Sigmoid colon (tissue), 7 donors: ENCODE results near the gene KRTAP12-2. TPM values are rescaled to one million over a fixed set of nuclear protein-coding genes. Genes with fewer than 3 reads are reported as not detected.

Experiments
- DNase-seq: peaks from one replicate; pipeline ENCODE4 v3.0.0-alpha.2; 2019
- H3K27ac ChIP-seq, 4 donors: fragments of 200-600 bp; sonication (generic); one replicate each; pipeline ENCODE4 v1.5.1; 2016 to 2019; ENCODE audit warnings: mild to moderate bottlenecking in 1 of 4
- H3K27me3 ChIP-seq, 3 donors: fragments of 200-600 bp; sonication (generic); one replicate each; pipeline ENCODE4 v1.5.1; 2019; ENCODE audit warnings: mild to moderate bottlenecking in 1 of 3
- H3K36me3 ChIP-seq, 4 donors: fragments of 200-600 bp; sonication (generic); one replicate each; pipeline ENCODE4 v1.5.1; 2016 to 2019
- H3K4me1 ChIP-seq, 4 donors: fragments of 200-600 bp; sonication (generic); one replicate each; pipeline ENCODE4 v1.5.1; 2017 to 2019
- H3K4me3 ChIP-seq, 4 donors: fragments of 200-600 bp; sonication (generic); one replicate each; pipeline ENCODE4 v1.5.1; 2017 to 2019; ENCODE audit warnings: mild to moderate bottlenecking in 2 of 4, moderate library complexity in 1 of 4
- H3K9me3 ChIP-seq, 4 donors: fragments of 200-600 bp in 3 of 4; sonication (generic) in 3 of 4; one replicate each; pipeline versions ENCODE4 v1.5.1 to v1.6.1; 2013 to 2019
- EP300 ChIP-seq, 4 donors: sonication (generic); formaldehyde crosslinking; IDR thresholded peaks; one replicate each; pipeline ENCODE4 v1.6.1; 2017; ENCODE audit warnings: antibody characterized with exemption in 4 of 4
- POLR2A ChIP-seq, 2 donors: fragments of 450-650 bp; IDR thresholded peaks; one replicate each; pipeline ENCODE4 v1.6.1; 2016; ENCODE audit warnings: antibody characterized with exemption in 2 of 2, mild to moderate bottlenecking in 2 of 2, moderate library complexity in 2 of 2
- POLR2AphosphoS5 ChIP-seq, 4 donors: sonication (generic); formaldehyde crosslinking; IDR thresholded peaks; one replicate each; pipeline ENCODE4 v1.6.1; 2017; ENCODE audit warnings: antibody characterized with exemption in 4 of 4
- WGBS, 2 donors: extraction: QIAGEN DNeasy Blood & Tissue Kit; methylation state at CpG; one replicate each; pipeline ENCODE4 v1.1.7; 2013; 5-methylcytosine and 5-hydroxymethylcytosine counted together
- intact Hi-C: fragments of 100-400 bp; cut with DNase I; formaldehyde crosslinking; loops from one replicate; pipeline ENCODE4 v1.15.1; 2023
- polyA plus RNA-seq, 3 donors: library from polyadenylated mRNA; stranded (reverse); fragments of 200-250 nt; gene quantifications; one replicate each; pipeline ENCODE4 v1.2.3, GENCODE V29; 2013
- total RNA-seq, 4 donors: library from RNA; depleted of rRNA; stranded (reverse); fragments of >200 nt; gene quantifications; one replicate each; pipeline ENCODE4 v1.1.0, GENCODE V29; 2016
- TF ChIP-seq, protein P1 (sequence below), 4 experiments: fragments of 450-650 bp in 3 of 4; fragments of 200-600 bp in 1 of 4; IDR thresholded peaks; one replicate each; pipeline ENCODE4 v1.5.1; 2016 to 2019; ENCODE audit warnings: antibody characterized with exemption in 4 of 4, mild to moderate bottlenecking in 3 of 4, moderate library complexity in 2 of 4
- donor health status: healthy with polysubstance abuse.
- donor health status: Bipolar disorder and iron deficiency.
- donor health status: healthy.

Gene KRTAP12-2
- total and polyA plus RNA-seq, 7 donors, result not detected

DNA sequence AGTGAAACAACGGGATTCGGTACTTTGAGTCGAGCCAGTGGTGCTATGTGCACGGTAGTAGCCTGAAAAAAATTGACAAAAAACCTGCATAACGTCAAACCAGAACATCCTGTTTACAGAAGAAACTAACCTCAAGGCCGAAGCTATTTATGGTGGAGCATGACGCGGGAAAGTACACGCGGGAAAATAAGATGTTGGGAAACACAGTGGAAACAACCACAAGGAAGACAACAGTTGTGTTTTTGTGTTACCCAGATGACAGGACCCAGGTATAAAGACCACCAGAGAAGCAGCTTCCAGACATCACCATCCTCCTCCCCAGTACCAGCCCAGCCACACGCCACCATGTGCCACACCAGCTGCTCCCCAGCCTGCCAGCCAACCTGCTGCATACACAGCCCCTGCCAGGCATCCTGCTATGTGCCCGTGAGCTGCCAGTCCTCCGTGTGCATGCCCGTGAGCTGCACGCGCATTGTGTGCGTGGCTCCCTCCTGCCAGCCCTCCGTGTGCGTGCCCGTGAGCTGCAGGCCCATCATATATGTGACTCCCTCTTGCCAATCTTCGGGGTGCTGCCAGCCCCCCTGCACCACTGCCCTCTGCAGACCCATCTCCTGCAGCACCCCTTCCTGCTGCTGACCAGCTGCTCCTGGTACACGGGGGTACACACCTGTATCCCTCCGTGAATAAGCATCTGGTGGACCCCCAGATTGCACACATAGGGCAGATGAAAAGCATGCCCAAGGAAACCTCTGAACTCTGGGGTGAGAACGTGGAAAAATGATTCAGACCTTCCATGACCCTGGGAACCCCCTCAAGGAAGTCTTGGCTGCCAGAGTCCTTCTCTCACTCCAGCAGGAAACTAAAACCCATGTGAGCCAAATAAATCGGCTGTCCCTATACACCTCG, 8.8 kb downstream of the KRTAP12-2 start, which contains the start of gene KRTAP12-3:
TSS of gene KRTAP12-3 (plus strand) at position 298 of the 906 bp plus-strand sequence. CDS start at position 346, 48 bp downstream.
- Histone ChIP-seq H3K36me3 (no peaks in the 10 kb centered on the region), H3K27ac (no peak within 1 kb of the TSS), H3K27me3 (peaks cover 0 to 22% (median 5%) of the 10 kb centered on the region in 3 donors), H3K4me3 (no peak within 1 kb of the TSS), H3K4me1 (no peaks in the 10 kb centered on the region), H3K9me3 (peaks cover 0 to 4% (median 3%) of the 10 kb centered on the region in 4 donors)
- DNase-seq, result no peak
- intact Hi-C loops, result no loop called here
- 72 to 77% methylated on average over 26 of the region's 26 CpGs for WGBS, 2 donors
- TF ChIP-seq POLR2A (IDR thresholded peaks at IDR 0.05), result no peak
- TF ChIP-seq, protein P1, sequence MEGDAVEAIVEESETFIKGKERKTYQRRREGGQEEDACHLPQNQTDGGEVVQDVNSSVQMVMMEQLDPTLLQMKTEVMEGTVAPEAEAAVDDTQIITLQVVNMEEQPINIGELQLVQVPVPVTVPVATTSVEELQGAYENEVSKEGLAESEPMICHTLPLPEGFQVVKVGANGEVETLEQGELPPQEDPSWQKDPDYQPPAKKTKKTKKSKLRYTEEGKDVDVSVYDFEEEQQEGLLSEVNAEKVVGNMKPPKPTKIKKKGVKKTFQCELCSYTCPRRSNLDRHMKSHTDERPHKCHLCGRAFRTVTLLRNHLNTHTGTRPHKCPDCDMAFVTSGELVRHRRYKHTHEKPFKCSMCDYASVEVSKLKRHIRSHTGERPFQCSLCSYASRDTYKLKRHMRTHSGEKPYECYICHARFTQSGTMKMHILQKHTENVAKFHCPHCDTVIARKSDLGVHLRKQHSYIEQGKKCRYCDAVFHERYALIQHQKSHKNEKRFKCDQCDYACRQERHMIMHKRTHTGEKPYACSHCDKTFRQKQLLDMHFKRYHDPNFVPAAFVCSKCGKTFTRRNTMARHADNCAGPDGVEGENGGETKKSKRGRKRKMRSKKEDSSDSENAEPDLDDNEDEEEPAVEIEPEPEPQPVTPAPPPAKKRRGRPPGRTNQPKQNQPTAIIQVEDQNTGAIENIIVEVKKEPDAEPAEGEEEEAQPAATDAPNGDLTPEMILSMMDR (IDR thresholded peaks at IDR 0.05), result no peak
- TF ChIP-seq EP300 (IDR thresholded peaks at IDR 0.05), result no peak
- no peak for TF ChIP-seq POLR2AphosphoS5 (IDR thresholded peaks at IDR 0.05)

DNA sequence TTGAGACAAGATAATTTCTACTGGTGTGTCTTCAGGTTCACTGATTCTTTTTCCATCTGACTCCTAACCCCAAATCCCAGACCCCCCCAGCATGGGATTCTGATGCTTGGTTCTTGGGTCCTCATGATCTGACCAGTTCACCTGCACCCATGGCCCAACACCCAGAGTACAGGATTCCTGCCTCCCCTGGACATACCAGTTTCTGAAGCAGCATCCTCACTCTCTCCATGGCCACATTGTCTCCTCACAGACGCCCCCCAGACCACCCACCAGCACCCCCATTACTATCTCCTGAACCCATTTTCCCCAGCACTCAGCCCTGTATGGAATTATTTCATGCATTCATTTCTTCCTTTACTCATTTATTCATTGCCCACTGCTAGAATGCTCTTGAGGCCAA, 9.9 kb downstream of the KRTAP12-2 start:
- no peaks in the 10 kb centered on the region for H3K4me1 ChIP-seq
- H3K27me3 ChIP-seq, result peaks cover 0 to 22% (median 5%) of the 10 kb centered on the region in 3 donors
- intact Hi-C loops, result no loop called here
- WGBS, 2 donors, result 27 to 67% methylated on average over 1 of the region's 1 CpG
- peaks cover 0 to 4% (median 3%) of the 10 kb centered on the region in 4 donors for H3K9me3 ChIP-seq
- H3K4me3 ChIP-seq, result no peak overlapping the region
- H3K36me3 ChIP-seq, result no peaks in the 10 kb centered on the region
- TF ChIP-seq, protein P1 (IDR thresholded peaks at IDR 0.05), result no peak
- TF ChIP-seq EP300 (IDR thresholded peaks at IDR 0.05), result no peak
- TF ChIP-seq POLR2AphosphoS5 (IDR thresholded peaks at IDR 0.05), result no peak
- no peak for DNase-seq
- no peak overlapping the region for H3K27ac ChIP-seq

DNA sequence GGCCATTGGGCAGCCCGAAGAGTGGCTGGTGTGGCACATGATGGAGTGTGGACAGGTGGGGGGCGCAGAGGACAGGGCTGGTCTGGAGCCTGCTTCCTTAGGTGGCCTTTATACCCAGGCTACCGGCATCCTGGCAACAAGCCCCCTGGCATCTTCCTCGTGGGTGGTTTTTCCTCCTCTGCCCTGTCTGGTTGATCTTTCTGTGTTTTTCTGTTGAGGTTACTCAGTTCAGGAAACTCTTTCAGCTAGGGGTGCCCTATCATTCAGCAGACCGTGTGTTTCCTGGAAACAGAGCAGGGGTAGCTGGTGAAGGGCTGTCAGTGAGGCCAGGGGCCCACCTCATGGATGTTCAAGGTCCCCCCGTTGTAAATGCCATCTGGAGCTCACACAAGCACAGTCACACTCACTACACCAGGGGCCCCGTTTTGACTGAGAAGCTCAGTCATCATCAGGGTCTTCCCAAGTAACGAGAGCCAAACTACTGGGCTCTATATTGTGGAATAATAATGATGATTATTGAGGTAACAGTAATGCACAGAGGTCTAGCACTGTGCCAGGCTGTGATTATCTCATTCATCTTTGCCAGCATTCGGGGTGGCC, 12.1 kb downstream of the KRTAP12-2 start, which contains the start of gene KRTAP12-4:
TSS of gene KRTAP12-4 (minus strand) at position 84 of the 600 bp plus-strand sequence. CDS start at position 39, 45 bp downstream.
- intact Hi-C loops, result no loop called here
- WGBS, 2 donors, result 64 to 72% methylated on average over 9 of the region's 9 CpGs
- TF ChIP-seq POLR2A (IDR thresholded peaks at IDR 0.05), result no peak
- no peak for TF ChIP-seq EP300 (IDR thresholded peaks at IDR 0.05)
- TF ChIP-seq POLR2AphosphoS5 (IDR thresholded peaks at IDR 0.05), result no peak
- TF ChIP-seq, protein P1 (IDR thresholded peaks at IDR 0.05), result no peak
- Histone ChIP-seq H3K36me3 (no peaks in the 10 kb centered on the region), H3K4me1 (no peaks in the 10 kb centered on the region), H3K27me3 (peaks cover 0 to 22% (median 5%) of the 10 kb centered on the region in 3 donors), H3K27ac (no peak within 1 kb of the TSS), H3K9me3 (peaks cover 0 to 4% (median 3%) of the 10 kb centered on the region in 4 donors), H3K4me3 (no peak within 1 kb of the TSS)
- DNase-seq, result no peak

DNA sequence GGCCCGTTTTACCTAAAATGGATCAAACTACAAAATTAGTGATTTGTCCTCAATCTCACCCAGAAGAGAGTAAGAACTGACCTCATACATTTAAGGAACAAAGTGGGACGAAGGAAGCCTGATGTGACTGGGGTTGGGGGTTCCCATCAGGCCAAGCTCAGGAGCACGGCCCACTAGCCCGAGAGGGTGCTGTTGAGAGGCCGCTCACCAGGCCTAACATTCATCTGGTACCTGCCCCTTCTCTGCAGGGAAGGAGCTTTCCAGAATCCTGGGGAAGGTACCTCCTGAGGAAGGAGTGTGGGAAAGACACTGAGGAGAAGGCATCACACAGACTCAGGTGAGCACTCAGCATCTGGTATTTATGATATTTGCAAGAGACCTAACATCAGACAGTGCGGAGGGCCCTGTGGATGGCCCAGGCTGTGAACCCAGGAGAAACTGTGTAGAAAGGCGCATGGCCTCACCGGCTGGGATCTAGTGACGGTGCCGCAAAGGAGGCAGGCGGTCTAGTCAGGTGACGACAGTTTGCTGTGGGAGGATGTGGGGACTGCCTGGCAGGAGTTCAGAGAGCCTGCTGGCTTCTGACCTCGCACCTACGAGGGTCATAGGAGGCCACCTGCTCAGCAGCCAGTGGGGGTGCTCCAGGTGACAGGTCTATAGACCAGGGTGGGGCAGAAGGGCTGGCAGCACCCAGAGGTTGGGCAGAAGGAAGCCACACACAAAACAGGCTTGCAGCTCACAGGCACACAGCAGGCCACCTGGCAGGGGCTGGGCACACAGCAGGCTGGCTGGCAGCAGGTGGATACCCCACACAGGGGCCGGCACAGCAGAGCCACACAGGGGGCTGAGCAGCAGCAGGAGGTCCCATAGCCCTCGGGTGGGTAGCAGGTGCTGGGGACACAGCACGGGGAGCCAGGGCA, 12.8 kb downstream of the KRTAP12-2 start:
- Histone ChIP-seq H3K27me3 (peaks cover 0 to 18% (median 5%) of the 10 kb centered on the region in 3 donors), H3K9me3 (peaks cover 0 to 4% (median 3%) of the 10 kb centered on the region in 4 donors), H3K36me3 (no peaks in the 10 kb centered on the region), H3K4me3 (no peak overlapping the region), H3K27ac (no peak overlapping the region), H3K4me1 (no peaks in the 10 kb centered on the region)
- 70 to 77% methylated on average over 17 of the region's 17 CpGs for WGBS, 2 donors
- no peak for DNase-seq
- intact Hi-C loops, result no loop called here
- TF ChIP-seq, protein P1 (IDR thresholded peaks at IDR 0.05), result no peak
- TF ChIP-seq EP300 (IDR thresholded peaks at IDR 0.05) (no peak), POLR2AphosphoS5 (IDR thresholded peaks at IDR 0.05) (no peak), POLR2A (IDR thresholded peaks at IDR 0.05) (no peak)
